HG02852 (cell line): ENCODE data around the gene ENTPD5.
A peak's percentile ranks its signal among the peaks of the same experiment; 100 is the strongest.
"Not testable (repeated sequence)": the region's sequence is repeated elsewhere in the genome, so short reads cannot be mapped to it uniquely, and the experiment has no call there.

Source experiments
- ATAC-seq: cut with Tn5 transposase; IDR thresholded peaks from one replicate; pipeline ENCODE4 v1.9.1; 2021; ENCODE audit warnings: mild to moderate bottlenecking, moderate library complexity; ENCODE audit not compliant: unreplicated experiment

The ENTPD5 gene

GRCh38 chr14:74008843-74009499 lies 10.1 kb downstream of the ENTPD5 start:
- no peak for ATAC-seq

- ATAC-seq: not testable (repeated sequence)
These were observed 13.4 kb downstream of the ENTPD5 start for GRCh38 chr14:74005664-74006063.

GRCh38 chr14:73998726-73999125 lies 20.4 kb downstream of the ENTPD5 start:
- ATAC-seq: no peak

GRCh38 chr14:73997944-73998447 lies 21.1 kb downstream of the ENTPD5 start:
- no peak for ATAC-seq

- ATAC-seq: no peak
These were observed 21.8 kb downstream of the ENTPD5 start for GRCh38 chr14:73997108-73997943.

- ATAC-seq: no peak
These were observed 22.4 kb downstream of the ENTPD5 start for GRCh38 chr14:73996731-73997107.

- no peak for ATAC-seq
These were observed 23.1 kb downstream of the ENTPD5 start for GRCh38 chr14:73995977-73996378.

- ATAC-seq: not testable (repeated sequence)
These were observed 24.2 kb downstream of the ENTPD5 start for GRCh38 chr14:73994926-73995325.

- no peak for ATAC-seq
These were observed 28.0 kb downstream of the ENTPD5 start for GRCh38 chr14:73991092-73991491.

GRCh38 chr14:73988656-73989055 lies 30.4 kb downstream of the ENTPD5 start:
- ATAC-seq: not testable (repeated sequence)

GRCh38 chr14:73988065-73988464 lies 31.0 kb downstream of the ENTPD5 start:
- no peak for ATAC-seq

GRCh38 chr14:73977896-73978295 lies 41.2 kb downstream of the ENTPD5 start:
- no peak for ATAC-seq

- ATAC-seq: no peak
These were observed 43.0 kb downstream of the ENTPD5 start for GRCh38 chr14:73976125-73976524.

- ATAC-seq: no peak
These were observed 45.6 kb downstream of the ENTPD5 start for GRCh38 chr14:73973497-73973896.

GRCh38 chr14:73968885-73969284 lies 50.2 kb downstream of the ENTPD5 start:
- no peak for ATAC-seq

- no peak for ATAC-seq
These were observed 53.9 kb downstream of the ENTPD5 start for GRCh38 chr14:73965216-73965615.

GRCh38 chr14:73961192-73961591 lies 57.9 kb downstream of the ENTPD5 start:
- no peak for ATAC-seq

- ATAC-seq: no peak
These were observed 60.5 kb downstream of the ENTPD5 start for GRCh38 chr14:73958591-73958990.

GRCh38 chr14:73955674-73956073 lies 63.4 kb downstream of the ENTPD5 start:
- no peak for ATAC-seq

GRCh38 chr14:73953731-73954130 lies 65.4 kb downstream of the ENTPD5 start:
- no peak for ATAC-seq

- ATAC-seq: peak; percentile 87
These were observed 69.0 kb downstream of the ENTPD5 start, which contains the start of the genes COQ6 and FAM161B for GRCh38 chr14:73949752-73950734. TSS of gene COQ6 (plus strand) at chr14:73950302. CDS start at chr14:73950333, 31 bp downstream. TSS of gene FAM161B (minus strand) at chr14:73950094. CDS start at chr14:73950026, 68 bp downstream.
